Smooth muscle cell of trachea (primary cell): ENCODE results near the gene MTURN. TPM values are rescaled to one million over a fixed set of nuclear protein-coding genes. Genes with fewer than 3 reads are reported as not detected.

ENCODE experiments used
- total RNA-seq: library from RNA; depleted of rRNA; stranded (reverse); fragments of >200 nt; gene quantifications from 2 replicates; pipeline ENCODE4 v1.2.1, GENCODE V29; 2014

Gene MTURN
- 18.9 and 20.2 TPM in 2 replicates for total RNA-seq

GRCh38 chr7:30134611-30135300 is at the start of gene MTURN:
TSS of gene MTURN (plus strand) at chr7:30134986. CDS start at chr7:30135137, 151 bp downstream.

Other genes starting within 250 kb of the MTURN start
- 111 and 141 TPM in 2 replicates for gene SCRN1, start 145.2 kb upstream of the MTURN start, total RNA-seq
- 22.7 and 42.9 TPM in 2 replicates for gene FKBP14, start 108.3 kb upstream of the MTURN start, total RNA-seq
- gene PLEKHA8, start 106.6 kb upstream of the MTURN start, total RNA-seq = 10.3 and 13.4 TPM in 2 replicates
- gene ZNRF2, start 149.6 kb downstream of the MTURN start, total RNA-seq = 6.5 and 8.3 TPM in 2 replicates